Type B pancreatic cell (in vitro differentiated cells): ENCODE measurements around the gene GIGYF2. TPM values are rescaled to one million over a fixed set of nuclear protein-coding genes. Genes with fewer than 3 reads are reported as not detected.

ENCODE experiments used
- DNase-seq: peaks from one replicate; pipeline ENCODE4 v3.0.0; 2021; ENCODE audit warnings: mixed read lengths; ENCODE audit not compliant: unreplicated experiment; ENCODE audit errors: extremely low spot score
- H3K27ac Mint-ChIP-seq: 2 replicates; pipeline ENCODE4 v1.8.0; 2021; ENCODE audit warnings: mild to moderate bottlenecking, mixed read lengths
- H3K27me3 Mint-ChIP-seq: 2 replicates; pipeline ENCODE4 v1.8.0; 2021; ENCODE audit warnings: mixed read lengths
- H3K36me3 Mint-ChIP-seq: 2 replicates; pipeline ENCODE4 v1.8.0; 2021; ENCODE audit warnings: mixed read lengths
- H3K4me1 Mint-ChIP-seq: one replicate; pipeline ENCODE4 v1.8.0; 2021; ENCODE audit warnings: mixed read lengths; ENCODE audit not compliant: unreplicated experiment
- H3K4me3 Mint-ChIP-seq: 2 replicates; pipeline ENCODE4 v1.8.0; 2021; ENCODE audit warnings: mild to moderate bottlenecking, mixed read lengths
- H3K9me3 Mint-ChIP-seq: 2 replicates; pipeline ENCODE4 v1.8.0; 2021; ENCODE audit warnings: mixed read lengths
- total RNA-seq: library from RNA; stranded (reverse); gene quantifications from 2 replicates; pipeline ENCODE4 v1.2.1, GENCODE V29; 2021; ENCODE audit warnings: low replicate concordance
- TF ChIP-seq, protein P1 (sequence below): fragments of 200-600 bp; sonication (generic); conservative IDR thresholded peaks from 2 replicates; pipeline ENCODE4 v1.5.0; 2021; ENCODE audit warnings: antibody characterized with exemption, mild to moderate bottlenecking

GIGYF2 gene
- total RNA-seq, 1 donor from 2014 or later = 65.7 TPM

DNA sequence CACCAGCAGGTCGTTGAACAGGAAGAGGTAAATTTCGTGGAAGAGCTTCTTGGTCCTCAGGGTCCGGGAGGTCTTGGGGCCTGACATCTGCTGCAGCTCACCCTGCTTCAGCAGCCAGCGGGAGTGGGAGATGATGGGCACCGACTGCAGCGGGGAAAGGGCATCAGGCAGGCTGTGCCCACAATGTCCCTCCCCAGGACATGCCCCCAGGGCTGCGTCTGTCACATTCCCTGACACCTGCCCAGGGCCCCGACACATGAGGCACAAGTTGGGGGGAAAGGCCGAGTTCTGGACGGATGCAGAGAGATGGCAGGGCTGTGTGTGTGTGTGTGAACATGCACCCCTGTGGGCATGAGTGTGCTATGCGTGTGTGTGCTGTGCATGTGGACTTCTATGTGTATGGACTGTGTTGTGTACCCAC lies 186.9 kb downstream of the GIGYF2 start:
- Mint-ChIP-seq H3K9me3 (no peaks in the 10 kb centered on the region), H3K27ac (no peak overlapping the region)
- TF ChIP-seq, protein P1, sequence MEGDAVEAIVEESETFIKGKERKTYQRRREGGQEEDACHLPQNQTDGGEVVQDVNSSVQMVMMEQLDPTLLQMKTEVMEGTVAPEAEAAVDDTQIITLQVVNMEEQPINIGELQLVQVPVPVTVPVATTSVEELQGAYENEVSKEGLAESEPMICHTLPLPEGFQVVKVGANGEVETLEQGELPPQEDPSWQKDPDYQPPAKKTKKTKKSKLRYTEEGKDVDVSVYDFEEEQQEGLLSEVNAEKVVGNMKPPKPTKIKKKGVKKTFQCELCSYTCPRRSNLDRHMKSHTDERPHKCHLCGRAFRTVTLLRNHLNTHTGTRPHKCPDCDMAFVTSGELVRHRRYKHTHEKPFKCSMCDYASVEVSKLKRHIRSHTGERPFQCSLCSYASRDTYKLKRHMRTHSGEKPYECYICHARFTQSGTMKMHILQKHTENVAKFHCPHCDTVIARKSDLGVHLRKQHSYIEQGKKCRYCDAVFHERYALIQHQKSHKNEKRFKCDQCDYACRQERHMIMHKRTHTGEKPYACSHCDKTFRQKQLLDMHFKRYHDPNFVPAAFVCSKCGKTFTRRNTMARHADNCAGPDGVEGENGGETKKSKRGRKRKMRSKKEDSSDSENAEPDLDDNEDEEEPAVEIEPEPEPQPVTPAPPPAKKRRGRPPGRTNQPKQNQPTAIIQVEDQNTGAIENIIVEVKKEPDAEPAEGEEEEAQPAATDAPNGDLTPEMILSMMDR = no peak

DNA sequence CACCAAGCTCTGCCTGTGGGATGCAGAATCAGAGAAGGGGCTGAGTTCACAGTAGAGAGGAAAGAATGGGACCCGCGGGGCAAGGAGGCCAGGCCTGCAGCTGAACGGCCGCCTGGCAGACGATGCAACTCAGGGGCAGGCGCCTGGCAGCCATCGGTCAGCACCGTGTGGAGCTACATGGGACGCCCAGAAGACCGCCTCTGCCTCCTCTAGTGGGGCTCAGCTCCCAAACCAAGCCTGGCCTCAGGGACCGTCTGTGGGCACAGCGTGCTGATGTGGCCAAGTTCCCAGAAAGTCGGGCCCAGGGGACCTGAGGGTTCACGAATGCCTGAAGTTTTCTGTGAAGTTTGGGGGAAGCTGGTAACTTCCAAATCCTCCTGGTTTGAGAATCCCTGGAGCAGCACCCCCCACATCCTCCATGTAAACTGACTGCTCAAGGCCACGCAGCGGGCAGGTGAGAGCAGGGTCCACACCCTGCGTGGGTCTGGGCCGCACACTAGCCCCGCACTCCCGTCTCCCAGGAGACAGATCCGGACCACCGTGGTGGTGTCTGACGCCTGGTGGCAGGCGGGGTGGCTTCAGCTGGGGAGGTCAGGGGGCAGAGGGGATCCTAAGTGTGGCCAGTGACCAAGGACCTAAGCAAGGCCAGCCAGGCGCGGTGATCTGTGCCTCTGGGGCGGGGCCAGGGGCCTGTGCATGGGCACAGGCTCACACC lies 187.6 kb downstream of the GIGYF2 start:
- H3K27ac Mint-ChIP-seq = no peak overlapping the region
- DNase-seq = no peak
- no peaks in the 10 kb centered on the region for H3K9me3 Mint-ChIP-seq
- no peak overlapping the region for H3K4me3 Mint-ChIP-seq
- no peaks in the 10 kb centered on the region for H3K36me3 Mint-ChIP-seq
- H3K4me1 Mint-ChIP-seq = peaks cover 6% of the 10 kb centered on the region
- TF ChIP-seq, protein P1 = no peak
- no peaks in the 10 kb centered on the region for H3K27me3 Mint-ChIP-seq

More for the DNA sequence above, 186.9 kb downstream of the GIGYF2 start:
- Mint-ChIP-seq H3K27me3 (no peaks in the 10 kb centered on the region), H3K4me3 (no peak overlapping the region), H3K36me3 (no peaks in the 10 kb centered on the region), H3K4me1 (peaks cover 6% of the 10 kb centered on the region)
- DNase-seq = no peak

DNA sequence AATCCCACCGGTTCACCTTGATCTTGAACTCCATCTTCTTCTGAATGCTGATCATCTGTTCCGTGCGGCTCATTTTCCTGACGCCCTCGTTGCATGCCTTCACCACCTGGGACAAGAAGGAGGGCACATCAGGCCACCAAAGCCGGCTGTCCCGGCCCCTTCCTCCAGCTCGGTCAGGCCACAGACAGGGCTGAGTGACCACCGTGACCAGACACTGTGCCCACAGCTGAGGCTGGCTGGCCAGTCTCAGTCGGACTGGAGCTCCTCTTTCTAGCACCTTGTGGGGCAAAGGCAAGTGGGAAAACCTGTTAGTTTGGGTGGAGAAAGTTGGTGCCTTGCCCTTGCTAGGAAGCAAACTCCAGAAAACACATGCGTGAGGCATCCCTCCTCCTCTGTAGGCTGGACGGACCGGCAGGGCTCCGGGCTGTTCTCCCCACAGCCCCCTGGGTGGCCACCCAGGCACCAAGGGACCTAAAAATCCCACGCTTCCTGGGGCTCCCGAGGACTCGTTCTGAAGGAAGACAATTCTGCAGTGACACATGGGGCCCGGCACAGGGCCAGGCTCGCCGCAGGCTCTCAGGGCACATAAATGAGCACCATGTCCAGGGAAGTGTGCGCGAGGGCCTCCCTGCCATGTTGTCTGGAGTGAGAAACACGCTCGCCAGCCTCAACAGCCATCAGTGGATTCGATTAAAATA lies 188.3 kb downstream of the GIGYF2 start:
- Mint-ChIP-seq H3K36me3 (no peaks in the 10 kb centered on the region), H3K9me3 (no peaks in the 10 kb centered on the region), H3K27ac (no peak overlapping the region), H3K27me3 (no peaks in the 10 kb centered on the region), H3K4me1 (peaks cover 8% of the 10 kb centered on the region), H3K4me3 (peak overlapping the region; percentile 25)
- TF ChIP-seq, protein P1 = no peak
- DNase-seq = peak; percentile 49

DNA sequence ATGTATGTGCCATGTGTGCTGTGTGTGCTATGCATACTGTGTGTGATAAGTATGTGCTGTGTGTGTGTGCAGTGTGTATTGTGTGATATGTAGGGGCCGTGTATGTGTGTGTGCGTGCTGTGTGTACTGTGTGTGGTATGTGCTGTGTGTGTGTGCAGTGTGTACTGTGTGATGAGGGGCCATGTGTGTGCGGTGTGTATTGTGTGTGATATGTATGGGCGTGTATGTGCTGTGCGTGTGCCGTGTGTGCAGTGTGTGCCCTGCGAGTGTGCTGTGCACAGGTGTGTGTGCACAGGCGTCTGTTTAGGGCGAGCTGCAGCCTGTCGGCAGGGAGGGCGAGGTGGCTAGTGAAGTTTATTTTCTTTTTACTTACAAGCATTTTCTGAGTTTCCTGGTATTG lies 189.0 kb downstream of the GIGYF2 start:
- no peaks in the 10 kb centered on the region for H3K27me3 Mint-ChIP-seq
- TF ChIP-seq, protein P1 = no peak

DNA sequence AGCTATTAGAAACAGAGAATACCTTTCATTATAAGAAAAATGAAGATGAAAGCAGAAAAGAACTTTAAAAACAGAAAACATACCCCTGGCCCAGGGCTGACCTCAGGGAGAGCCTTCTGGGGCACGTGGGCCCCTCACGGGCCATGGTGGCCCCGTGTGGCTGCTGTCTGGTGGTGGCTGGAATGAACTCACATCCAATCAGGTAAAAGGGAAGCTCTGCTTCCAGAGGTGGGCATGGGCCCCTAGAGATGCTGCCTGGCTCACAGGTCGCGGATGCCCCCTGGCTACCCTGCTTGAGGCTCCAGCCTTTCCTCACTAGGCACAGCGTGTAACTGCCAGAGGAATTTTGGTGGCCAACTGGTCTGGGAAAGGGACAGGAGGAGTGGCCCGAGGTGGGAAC lies 189.5 kb downstream of the GIGYF2 start:
- no peak for DNase-seq
- TF ChIP-seq, protein P1 = no peak
- no peaks in the 10 kb centered on the region for H3K27me3 Mint-ChIP-seq
- peaks cover 17% of the 10 kb centered on the region for H3K4me1 Mint-ChIP-seq
- H3K9me3 Mint-ChIP-seq = no peaks in the 10 kb centered on the region
- H3K27ac Mint-ChIP-seq = no peak overlapping the region
- H3K36me3 Mint-ChIP-seq = no peaks in the 10 kb centered on the region
- no peak overlapping the region for H3K4me3 Mint-ChIP-seq

More for the DNA sequence above, 189.0 kb downstream of the GIGYF2 start:
- Mint-ChIP-seq H3K9me3 (no peaks in the 10 kb centered on the region), H3K27ac (peak overlapping the region; percentile 46), H3K4me1 (peaks cover 15% of the 10 kb centered on the region), H3K36me3 (no peaks in the 10 kb centered on the region), H3K4me3 (peak overlapping the region; percentile 17)
- DNase-seq = no peak
